ENCODE data around the gene SRGAP3.

The SRGAP3 gene

GRCh38 chr3:8942746-8943488 lies 306.5 kb downstream of the SRGAP3 start:
- Histone ChIP-seq H3K9ac (ENCODE audit: low read length) (no peak overlapping the region), H3K36me3 (ENCODE audit: control insufficient read depth, insufficient read depth, low read length) (peaks cover 83% of the 10 kb centered on the region), H3K9me3 (ENCODE audit: control insufficient read depth, insufficient read depth, low read depth, low read length) (no peaks in the 10 kb centered on the region), H3K4me1 (ENCODE audit: control insufficient read depth, insufficient read depth, low read length) (no peaks in the 10 kb centered on the region), H3K4me3 (ENCODE audit: low read depth, low read length) (no peak overlapping the region), H3K27me3 (ENCODE audit: control insufficient read depth, insufficient read depth, low read length) (no peaks in the 10 kb centered on the region), H3K27ac (ENCODE audit: low read depth, low read length) (no peak overlapping the region)

GRCh38 chr3:8942115-8942514 lies 307.3 kb downstream of the SRGAP3 start:
- H3K36me3 ChIP-seq (ENCODE audit: control insufficient read depth, insufficient read depth, low read length), result peaks cover 81% of the 10 kb centered on the region

GRCh38 chr3:8938021-8938420 lies 311.4 kb downstream of the SRGAP3 start:
- H3K27ac ChIP-seq (ENCODE audit: low read depth, low read length), result no peak overlapping the region
- H3K36me3 ChIP-seq (ENCODE audit: control insufficient read depth, insufficient read depth, low read length), result peaks cover 83% of the 10 kb centered on the region
- H3K4me3 ChIP-seq (ENCODE audit: low read depth, low read length), result no peak overlapping the region
- no peaks in the 10 kb centered on the region for H3K27me3 ChIP-seq (ENCODE audit: control insufficient read depth, insufficient read depth, low read length)
- H3K9me3 ChIP-seq (ENCODE audit: control insufficient read depth, insufficient read depth, low read depth, low read length), result no peaks in the 10 kb centered on the region
- no peaks in the 10 kb centered on the region for H3K4me1 ChIP-seq (ENCODE audit: control insufficient read depth, insufficient read depth, low read length)
- no peak overlapping the region for H3K9ac ChIP-seq (ENCODE audit: low read length)

More at GRCh38 chr3:8942115-8942514, 307.3 kb downstream of the SRGAP3 start:
- H3K9ac ChIP-seq (ENCODE audit: low read length), result no peak overlapping the region
- H3K4me1 ChIP-seq (ENCODE audit: control insufficient read depth, insufficient read depth, low read length), result no peaks in the 10 kb centered on the region
- no peak overlapping the region for H3K4me3 ChIP-seq (ENCODE audit: low read depth, low read length)
- no peaks in the 10 kb centered on the region for H3K9me3 ChIP-seq (ENCODE audit: control insufficient read depth, insufficient read depth, low read depth, low read length)
- H3K27ac ChIP-seq (ENCODE audit: low read depth, low read length), result no peak overlapping the region
- no peaks in the 10 kb centered on the region for H3K27me3 ChIP-seq (ENCODE audit: control insufficient read depth, insufficient read depth, low read length)

GRCh38 chr3:8937064-8938020 lies 312.1 kb downstream of the SRGAP3 start:
- no peaks in the 10 kb centered on the region for H3K27me3 ChIP-seq (ENCODE audit: control insufficient read depth, insufficient read depth, low read length)
- H3K4me1 ChIP-seq (ENCODE audit: control insufficient read depth, insufficient read depth, low read length), result no peaks in the 10 kb centered on the region
- no peaks in the 10 kb centered on the region for H3K9me3 ChIP-seq (ENCODE audit: control insufficient read depth, insufficient read depth, low read depth, low read length)
- no peak overlapping the region for H3K4me3 ChIP-seq (ENCODE audit: low read depth, low read length)
- H3K27ac ChIP-seq (ENCODE audit: low read depth, low read length), result no peak overlapping the region
- H3K36me3 ChIP-seq (ENCODE audit: control insufficient read depth, insufficient read depth, low read length), result peaks cover 76% of the 10 kb centered on the region
- no peak overlapping the region for H3K9ac ChIP-seq (ENCODE audit: low read length)

GRCh38 chr3:8932507-8932906 lies 316.9 kb downstream of the SRGAP3 start:
- Histone ChIP-seq H3K27ac (ENCODE audit: low read depth, low read length) (no peak overlapping the region), H3K9me3 (ENCODE audit: control insufficient read depth, insufficient read depth, low read depth, low read length) (no peaks in the 10 kb centered on the region), H3K9ac (ENCODE audit: low read length) (no peak overlapping the region), H3K4me1 (ENCODE audit: control insufficient read depth, insufficient read depth, low read length) (no peaks in the 10 kb centered on the region), H3K4me3 (ENCODE audit: low read depth, low read length) (no peak overlapping the region), H3K27me3 (ENCODE audit: control insufficient read depth, insufficient read depth, low read length) (no peaks in the 10 kb centered on the region), H3K36me3 (ENCODE audit: control insufficient read depth, insufficient read depth, low read length) (peaks cover 32% of the 10 kb centered on the region)

- no peak overlapping the region for H3K9ac ChIP-seq (ENCODE audit: low read length)
Observed at GRCh38 chr3:8931342-8931741, 318.1 kb downstream of the SRGAP3 start.

More at GRCh38 chr3:8931342-8931741, 318.1 kb downstream of the SRGAP3 start:
- H3K4me3 ChIP-seq (ENCODE audit: low read depth, low read length), result no peak overlapping the region
- peaks cover 26% of the 10 kb centered on the region for H3K36me3 ChIP-seq (ENCODE audit: control insufficient read depth, insufficient read depth, low read length)
- no peak overlapping the region for H3K27ac ChIP-seq (ENCODE audit: low read depth, low read length)
- no peaks in the 10 kb centered on the region for H3K4me1 ChIP-seq (ENCODE audit: control insufficient read depth, insufficient read depth, low read length)
- H3K9me3 ChIP-seq (ENCODE audit: control insufficient read depth, insufficient read depth, low read depth, low read length), result no peaks in the 10 kb centered on the region
- H3K27me3 ChIP-seq (ENCODE audit: control insufficient read depth, insufficient read depth, low read length), result no peaks in the 10 kb centered on the region

Measured in HUES6 (cell line).